Measurements from ENCODE around the gene C16orf96.
"Not testable (repeated sequence)": the region's sequence is repeated elsewhere in the genome, so short reads cannot be mapped to it uniquely, and the experiment has no call there.

The C16orf96 gene

DNA sequence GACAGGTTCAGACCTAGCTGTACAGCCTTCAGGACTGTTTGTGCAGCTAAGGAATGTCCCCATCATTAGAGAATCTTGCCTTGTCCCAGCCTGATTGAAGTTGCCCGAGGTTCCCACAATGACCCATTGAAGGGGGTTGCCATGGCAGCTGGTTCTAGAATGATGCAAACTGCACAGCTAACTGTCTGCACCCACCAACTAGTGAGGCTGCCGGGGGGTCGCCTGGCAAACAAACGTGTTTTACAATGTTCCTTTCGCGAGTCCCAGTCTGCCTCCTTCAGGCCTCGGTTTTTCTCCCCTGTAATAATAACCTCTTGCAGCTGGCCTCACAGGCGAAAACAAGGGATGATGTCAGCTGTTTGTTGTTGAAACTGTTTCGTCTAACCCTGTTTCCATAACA is 5.5 kb downstream of the C16orf96 start:
- DNase-seq (ENCODE audit: low read depth) = no peak
- H3K4me3 ChIP-seq (ENCODE audit: low read depth, low read length) = no peak overlapping the region
- TF ChIP-seq, protein P1, sequence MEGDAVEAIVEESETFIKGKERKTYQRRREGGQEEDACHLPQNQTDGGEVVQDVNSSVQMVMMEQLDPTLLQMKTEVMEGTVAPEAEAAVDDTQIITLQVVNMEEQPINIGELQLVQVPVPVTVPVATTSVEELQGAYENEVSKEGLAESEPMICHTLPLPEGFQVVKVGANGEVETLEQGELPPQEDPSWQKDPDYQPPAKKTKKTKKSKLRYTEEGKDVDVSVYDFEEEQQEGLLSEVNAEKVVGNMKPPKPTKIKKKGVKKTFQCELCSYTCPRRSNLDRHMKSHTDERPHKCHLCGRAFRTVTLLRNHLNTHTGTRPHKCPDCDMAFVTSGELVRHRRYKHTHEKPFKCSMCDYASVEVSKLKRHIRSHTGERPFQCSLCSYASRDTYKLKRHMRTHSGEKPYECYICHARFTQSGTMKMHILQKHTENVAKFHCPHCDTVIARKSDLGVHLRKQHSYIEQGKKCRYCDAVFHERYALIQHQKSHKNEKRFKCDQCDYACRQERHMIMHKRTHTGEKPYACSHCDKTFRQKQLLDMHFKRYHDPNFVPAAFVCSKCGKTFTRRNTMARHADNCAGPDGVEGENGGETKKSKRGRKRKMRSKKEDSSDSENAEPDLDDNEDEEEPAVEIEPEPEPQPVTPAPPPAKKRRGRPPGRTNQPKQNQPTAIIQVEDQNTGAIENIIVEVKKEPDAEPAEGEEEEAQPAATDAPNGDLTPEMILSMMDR (IDR thresholded peaks at IDR 0.05; ENCODE audit: insufficient read depth, low read depth, low read length, missing control alignments) = no peak

DNA sequence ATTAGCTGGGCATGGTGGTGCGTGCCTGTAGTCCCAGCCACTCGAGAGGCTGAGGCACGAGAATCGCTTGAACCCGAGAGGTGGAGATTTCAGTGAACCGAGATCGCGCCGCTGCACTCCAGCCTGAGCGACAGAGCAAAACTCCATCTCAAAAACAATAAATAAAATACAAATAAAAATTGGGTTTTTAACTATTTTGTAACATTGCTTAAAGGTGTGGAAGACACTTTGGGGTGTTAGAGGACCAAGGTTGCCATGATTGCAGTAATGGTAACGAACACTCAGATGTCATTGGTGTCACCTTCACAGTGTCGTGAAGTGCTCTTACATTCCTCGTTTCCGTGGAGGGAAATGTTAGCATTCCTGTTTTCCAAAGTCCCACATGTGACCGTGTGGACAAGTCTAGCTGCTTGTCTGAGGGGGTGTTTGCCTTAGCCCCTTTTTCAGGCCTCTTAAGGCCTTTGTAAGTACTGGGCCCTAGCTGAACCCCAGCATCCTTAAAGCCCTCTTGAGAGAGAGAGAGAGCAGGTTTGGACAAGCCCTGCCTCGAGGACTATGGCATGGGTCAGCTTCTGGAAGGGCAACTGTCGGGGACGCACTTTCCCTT is 8.6 kb downstream of the C16orf96 start:
- no peak overlapping the region for H3K4me3 ChIP-seq (ENCODE audit: low read depth, low read length)
- no peak for DNase-seq (ENCODE audit: low read depth)
- TF ChIP-seq, protein P1 (IDR thresholded peaks at IDR 0.05; ENCODE audit: insufficient read depth, low read depth, low read length, missing control alignments) = no peak

DNA sequence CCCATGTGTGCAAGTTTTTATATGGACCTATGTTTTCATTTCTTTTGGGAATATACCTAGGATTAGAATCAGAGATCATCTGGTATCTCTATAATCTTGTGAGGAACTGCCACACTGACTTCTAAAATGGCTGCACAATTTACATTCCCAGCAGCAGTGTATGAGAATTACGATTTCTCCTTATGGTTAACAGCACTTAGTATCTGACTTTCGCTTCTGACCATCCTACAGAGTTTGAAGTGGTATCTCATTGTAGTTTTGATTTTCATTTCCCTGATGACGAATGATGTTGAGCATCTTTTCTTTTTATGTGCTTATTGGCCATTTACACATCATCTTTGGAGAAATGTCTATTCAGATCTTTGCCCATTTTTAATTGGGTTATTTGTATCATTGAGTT is 10.0 kb downstream of the C16orf96 start:
- DNase-seq (ENCODE audit: low read depth) = peak; percentile 52
- TF ChIP-seq, protein P1 (IDR thresholded peaks at IDR 0.05; ENCODE audit: insufficient read depth, low read depth, low read length, missing control alignments) = no peak

DNA sequence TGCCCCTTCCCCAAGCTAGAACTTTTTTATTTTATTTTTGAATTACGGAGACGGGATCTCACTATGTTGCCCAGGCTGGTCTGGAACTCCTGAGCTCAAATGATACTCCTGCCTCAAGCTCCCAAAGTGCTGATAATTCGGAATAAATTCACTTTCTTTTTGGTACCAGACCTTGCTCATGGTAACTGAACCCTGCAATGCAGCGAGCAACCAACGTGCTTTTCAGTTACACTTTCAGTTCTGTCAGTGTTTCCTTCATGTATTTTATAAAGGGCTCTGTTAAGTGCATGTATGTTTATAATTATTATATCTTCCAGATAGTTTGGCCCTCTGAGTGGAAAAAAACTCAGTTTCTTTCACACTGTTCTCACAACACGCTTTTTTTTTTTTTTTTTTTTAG is 13.9 kb downstream of the C16orf96 start:
- peak; percentile 49 for DNase-seq (ENCODE audit: low read depth)
- H3K4me3 ChIP-seq (ENCODE audit: low read depth, low read length) = no peak overlapping the region
- TF ChIP-seq, protein P1 (IDR thresholded peaks at IDR 0.05; ENCODE audit: insufficient read depth, low read depth, low read length, missing control alignments) = no peak

More for the DNA sequence above, 10.0 kb downstream of the C16orf96 start:
- H3K4me3 ChIP-seq (ENCODE audit: low read depth, low read length) = no peak overlapping the region

DNA sequence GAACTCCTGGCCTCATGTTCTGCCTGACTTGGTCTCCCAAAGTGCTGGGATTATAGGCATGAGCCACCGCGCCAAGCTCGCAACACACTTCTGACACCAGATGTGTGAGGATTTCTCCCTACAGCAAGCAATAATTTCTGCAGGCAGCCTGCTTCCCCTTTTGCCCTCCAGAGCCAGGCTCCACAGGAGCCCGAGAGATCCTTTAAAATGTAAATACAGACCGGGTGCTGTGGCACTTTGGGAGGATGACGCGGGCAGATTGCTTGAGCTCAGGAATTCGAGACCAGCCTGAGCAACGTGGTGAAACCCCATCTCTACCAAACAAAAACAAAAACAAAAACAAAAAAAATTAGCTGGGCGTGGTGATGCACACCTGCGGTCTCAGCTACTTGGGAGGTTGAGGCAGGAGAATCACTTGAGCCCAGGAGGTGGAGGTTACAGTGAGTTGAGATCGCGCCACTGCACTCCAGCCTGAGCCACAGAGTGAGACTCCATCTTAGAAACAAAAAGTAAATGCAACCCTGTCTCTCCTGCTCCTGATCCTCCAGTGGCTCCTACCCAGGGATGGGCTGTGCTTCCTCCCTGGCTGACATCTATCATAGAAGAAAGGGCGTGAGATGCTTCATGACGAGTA is 14.7 kb downstream of the C16orf96 start:
- TF ChIP-seq, protein P1 (IDR thresholded peaks at IDR 0.05; ENCODE audit: insufficient read depth, low read depth, low read length, missing control alignments) = no peak
- DNase-seq (ENCODE audit: low read depth) = no peak
- no peak overlapping the region for H3K4me3 ChIP-seq (ENCODE audit: low read depth, low read length)

DNA sequence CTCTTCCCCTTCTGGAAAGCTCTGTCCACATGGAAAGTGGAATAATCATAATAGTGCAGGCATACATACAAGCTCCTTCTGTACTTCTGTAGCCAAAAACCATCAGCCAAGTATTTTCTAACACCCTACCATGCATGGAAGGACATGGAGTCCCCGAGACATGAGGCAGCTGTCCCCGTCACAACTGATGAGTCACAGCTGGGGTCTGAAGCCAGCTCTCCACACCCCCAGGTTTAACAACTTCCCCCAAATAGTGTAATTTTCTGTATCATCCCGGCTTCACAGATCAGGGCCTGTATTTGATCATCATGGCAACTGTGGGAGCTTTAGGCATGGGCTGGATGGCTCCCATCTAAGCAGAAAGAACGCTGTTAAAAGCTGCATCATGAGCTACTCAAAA is 16.6 kb downstream of the C16orf96 start:
- H3K4me3 ChIP-seq (ENCODE audit: low read depth, low read length) = no peak overlapping the region
- TF ChIP-seq, protein P1 (IDR thresholded peaks at IDR 0.05; ENCODE audit: insufficient read depth, low read depth, low read length, missing control alignments) = no peak
- peak; percentile 24 for DNase-seq (ENCODE audit: low read depth)

DNA sequence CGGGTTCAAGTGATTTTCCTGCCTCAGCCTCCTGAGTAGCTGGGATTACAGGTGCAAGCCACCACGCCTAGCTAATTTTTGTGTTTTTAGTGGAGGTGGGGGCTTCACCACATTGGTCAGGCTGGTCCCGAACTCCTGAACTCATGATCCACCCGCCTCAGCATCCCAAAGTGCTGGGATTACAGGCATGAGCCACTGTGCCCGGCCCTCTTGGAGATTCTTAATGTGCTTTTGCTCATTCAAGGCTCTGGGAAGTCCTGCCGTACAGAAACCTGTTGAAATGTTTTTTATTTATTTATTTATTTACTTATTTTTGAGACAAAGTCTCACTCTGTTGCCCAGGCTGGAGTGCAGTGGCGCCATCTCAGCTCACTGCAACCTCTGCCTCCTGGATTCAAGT is 17.8 kb downstream of the C16orf96 start:
- not testable (repeated sequence) for DNase-seq (ENCODE audit: low read depth); H3K4me3 ChIP-seq (ENCODE audit: low read depth, low read length)
